Rectal smooth muscle tissue (tissue), 1 donor: ENCODE measurements around the gene ELK3.
A peak's percentile ranks its signal among the peaks of the same experiment; 100 is the strongest.

Source experiments
- H3K27ac ChIP-seq: one replicate; pipeline ENCODE4 v1.7.0; 2013; ENCODE audit warnings: low read depth, low read length, inconsistent platforms
- H3K27me3 ChIP-seq: one replicate; pipeline ENCODE4 v1.7.0; 2013; ENCODE audit warnings: low read length; ENCODE audit not compliant: control insufficient read depth, insufficient read depth
- H3K36me3 ChIP-seq: one replicate; pipeline ENCODE4 v1.7.0; 2013; ENCODE audit warnings: low read length; ENCODE audit not compliant: control insufficient read depth, insufficient read depth
- H3K4me1 ChIP-seq: one replicate; pipeline ENCODE4 v1.7.0; 2013; ENCODE audit warnings: low read length; ENCODE audit not compliant: control insufficient read depth, insufficient read depth
- H3K4me3 ChIP-seq: one replicate; pipeline ENCODE4 v1.7.0; 2013; ENCODE audit warnings: low read length
- H3K9ac ChIP-seq: one replicate; pipeline ENCODE4 v1.7.0; 2013; ENCODE audit warnings: low read length

The ELK3 gene

GRCh38 chr12:96233939-96234461 lies 39.8 kb downstream of the ELK3 start:
- Histone ChIP-seq H3K36me3 (no peaks in the 10 kb centered on the region), H3K27me3 (no peaks in the 10 kb centered on the region), H3K27ac (peak overlapping the region; percentile 99), H3K4me1 (peaks cover 57% of the 10 kb centered on the region), H3K4me3 (no peak overlapping the region), H3K9ac (no peak overlapping the region)

DNA sequence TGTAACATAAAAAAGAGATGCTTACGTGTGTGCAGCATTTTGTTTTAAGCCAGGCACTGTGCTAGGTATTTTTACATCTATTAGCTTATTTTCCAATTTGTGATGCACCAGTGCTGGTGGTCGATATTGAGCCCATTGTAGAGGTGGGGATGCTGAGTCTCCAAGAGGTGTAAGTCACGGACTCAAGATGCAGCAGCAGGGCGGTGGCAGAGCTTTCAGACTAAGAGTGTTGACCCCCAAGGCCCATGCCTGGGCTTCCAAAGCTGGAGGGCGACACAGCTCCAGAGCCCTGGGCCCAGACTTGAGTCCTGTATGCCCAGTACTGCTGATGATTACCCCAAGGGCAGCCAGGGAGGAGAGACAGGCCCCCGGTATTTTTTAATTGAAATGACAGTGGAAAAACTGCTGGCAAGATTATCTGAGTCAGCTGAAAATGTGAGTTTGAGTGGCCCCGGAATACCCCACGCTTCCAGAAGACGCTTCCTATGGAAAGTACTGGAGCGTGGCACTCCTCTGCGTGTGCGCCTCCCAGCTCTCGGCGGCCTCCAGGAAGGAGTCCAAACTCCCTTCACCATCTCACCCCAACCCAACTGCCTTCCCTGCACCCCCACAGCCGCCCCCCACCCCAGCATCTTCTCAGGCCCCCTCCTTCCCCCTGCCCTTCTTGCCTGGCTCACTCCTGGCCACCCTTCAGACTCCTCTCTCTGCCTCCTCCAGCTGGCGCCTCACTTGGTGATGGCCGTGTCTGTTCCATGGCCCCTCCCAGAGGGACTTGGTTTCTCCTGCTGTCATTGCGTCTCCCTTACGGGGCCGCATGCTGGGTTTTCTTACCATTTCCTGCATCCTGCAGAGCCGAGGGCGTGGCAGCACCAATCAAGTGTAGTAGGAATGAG lies 40.7 kb downstream of the ELK3 start:
- no peaks in the 10 kb centered on the region for H3K36me3 ChIP-seq
- H3K4me3 ChIP-seq, result no peak overlapping the region
- no peak overlapping the region for H3K9ac ChIP-seq
- H3K27ac ChIP-seq, result peak overlapping the region; percentile 94
- no peaks in the 10 kb centered on the region for H3K27me3 ChIP-seq
- H3K4me1 ChIP-seq, result peaks cover 65% of the 10 kb centered on the region

- H3K4me3 ChIP-seq, result no peak overlapping the region
- peaks cover 71% of the 10 kb centered on the region for H3K4me1 ChIP-seq
These were observed 41.3 kb downstream of the ELK3 start for GRCh38 chr12:96235484-96235826.

DNA sequence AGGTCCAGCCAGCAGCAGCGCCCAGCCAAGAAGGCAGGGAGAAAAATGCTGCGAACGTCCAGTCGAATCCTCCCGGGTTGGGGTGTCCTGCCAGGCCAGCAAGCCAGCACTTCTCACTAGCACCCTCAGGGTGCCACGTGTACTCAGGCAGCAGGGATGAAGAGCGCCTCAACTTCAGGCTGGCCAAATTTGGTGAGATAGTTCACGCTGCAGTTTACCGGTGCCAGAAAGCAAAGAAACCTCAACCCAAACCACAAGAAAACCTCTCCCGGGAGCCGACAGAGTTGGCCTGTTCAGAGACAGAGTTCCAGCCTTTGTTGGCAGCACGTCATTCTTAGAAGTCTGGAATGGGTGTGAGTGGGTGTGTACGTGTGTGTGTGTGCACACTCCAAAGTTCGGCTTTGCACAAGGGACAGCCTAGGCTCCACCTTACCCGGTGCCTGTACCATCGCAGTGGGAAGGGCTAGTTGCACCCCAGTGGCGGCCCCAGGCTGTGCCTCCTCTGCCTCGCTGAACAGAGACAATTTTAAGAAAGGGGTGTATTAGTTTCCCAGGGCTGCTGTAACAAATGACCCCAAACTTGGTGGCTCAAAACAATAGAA lies 42.1 kb downstream of the ELK3 start:
- Histone ChIP-seq H3K9ac (no peak overlapping the region), H3K27me3 (no peaks in the 10 kb centered on the region), H3K36me3 (no peaks in the 10 kb centered on the region), H3K27ac (peak overlapping the region; percentile 94), H3K4me1 (peaks cover 79% of the 10 kb centered on the region), H3K4me3 (no peak overlapping the region)

More at GRCh38 chr12:96235484-96235826, 41.3 kb downstream of the ELK3 start:
- no peaks in the 10 kb centered on the region for H3K27me3 ChIP-seq
- no peak overlapping the region for H3K9ac ChIP-seq
- peak overlapping the region; percentile 94 for H3K27ac ChIP-seq
- H3K36me3 ChIP-seq, result no peaks in the 10 kb centered on the region

- Histone ChIP-seq H3K4me1 (peaks cover 85% of the 10 kb centered on the region), H3K4me3 (no peak overlapping the region), H3K9ac (no peak overlapping the region), H3K27me3 (no peaks in the 10 kb centered on the region), H3K27ac (peak overlapping the region; percentile 94), H3K36me3 (no peaks in the 10 kb centered on the region)
These were observed 42.9 kb downstream of the ELK3 start for GRCh38 chr12:96237035-96237434.

DNA sequence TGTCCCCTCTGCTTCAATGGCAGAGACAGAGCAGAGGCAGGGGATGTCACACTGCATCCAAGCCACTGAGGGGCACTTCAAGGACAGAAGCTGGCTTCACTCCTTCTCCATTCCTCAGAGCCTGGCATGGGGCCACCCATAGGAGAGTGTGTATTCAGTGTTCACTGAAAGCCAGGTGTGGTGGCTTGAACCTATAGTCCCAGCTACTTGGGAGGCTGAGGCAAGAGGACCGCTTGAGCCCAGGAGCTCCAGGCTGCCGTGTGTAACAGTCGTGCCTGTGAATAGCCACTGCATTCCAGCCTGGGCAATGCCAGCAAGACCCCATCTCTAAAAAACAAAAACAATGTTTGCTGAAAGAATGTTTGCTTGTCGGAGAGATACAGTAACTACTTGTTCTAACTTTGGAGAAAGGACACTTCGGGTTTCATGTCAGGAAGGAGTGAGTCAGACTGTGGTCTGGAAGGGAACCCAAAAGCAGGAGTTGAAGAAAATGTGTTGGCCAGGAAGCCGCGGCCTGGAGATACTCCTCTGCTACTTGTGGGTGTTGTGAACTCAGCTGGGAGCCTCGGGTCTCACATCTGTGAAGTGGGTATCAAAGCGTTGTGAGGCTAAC lies 43.4 kb downstream of the ELK3 start:
- Histone ChIP-seq H3K4me1 (peaks cover 90% of the 10 kb centered on the region), H3K27me3 (no peaks in the 10 kb centered on the region), H3K4me3 (no peak overlapping the region), H3K9ac (no peak overlapping the region), H3K27ac (peak overlapping the region; percentile 94), H3K36me3 (peaks cover under 1% of the 10 kb centered on the region)

GRCh38 chr12:96238336-96239047 lies 44.3 kb downstream of the ELK3 start:
- peak overlapping the region; percentile 94 for H3K27ac ChIP-seq
- peak overlapping the region; percentile 10 for H3K4me3 ChIP-seq
- H3K27me3 ChIP-seq, result no peaks in the 10 kb centered on the region
- peaks cover 3% of the 10 kb centered on the region for H3K36me3 ChIP-seq
- no peak overlapping the region for H3K9ac ChIP-seq
- peaks cover 88% of the 10 kb centered on the region for H3K4me1 ChIP-seq

- H3K9ac ChIP-seq, result peak overlapping the region; percentile 6
- H3K4me3 ChIP-seq, result peak overlapping the region; percentile 49
- H3K27me3 ChIP-seq, result no peaks in the 10 kb centered on the region
- H3K4me1 ChIP-seq, result peaks cover 75% of the 10 kb centered on the region
- peaks cover 3% of the 10 kb centered on the region for H3K36me3 ChIP-seq
- H3K27ac ChIP-seq, result peak overlapping the region; percentile 88
These were observed 45.8 kb downstream of the ELK3 start for GRCh38 chr12:96239711-96240635.

- H3K9ac ChIP-seq, result peak overlapping the region; percentile 6
- H3K36me3 ChIP-seq, result peaks cover 3% of the 10 kb centered on the region
- H3K27ac ChIP-seq, result peak overlapping the region; percentile 88
- H3K27me3 ChIP-seq, result no peaks in the 10 kb centered on the region
- H3K4me1 ChIP-seq, result peaks cover 70% of the 10 kb centered on the region
- H3K4me3 ChIP-seq, result no peak overlapping the region
These were observed 46.5 kb downstream of the ELK3 start for GRCh38 chr12:96240656-96241055.

DNA sequence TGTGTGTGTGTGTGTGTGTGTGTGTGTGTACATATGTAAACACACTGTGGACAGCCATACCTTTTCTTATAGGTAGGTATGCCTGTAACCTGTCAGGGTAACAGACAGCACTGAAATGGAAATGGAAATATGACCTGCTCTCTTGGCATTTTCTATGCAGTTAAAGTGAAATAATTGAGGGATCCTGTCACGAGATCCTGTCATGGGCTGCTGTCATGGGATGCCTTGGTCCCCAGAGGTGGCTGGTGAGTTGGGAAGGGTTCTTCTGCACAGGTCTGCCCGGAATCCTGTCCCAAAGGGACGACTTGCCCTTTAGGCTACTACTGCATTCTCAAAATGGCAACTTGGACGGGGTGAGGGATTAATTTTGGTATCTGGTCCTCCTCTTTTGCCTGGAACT lies 47.3 kb downstream of the ELK3 start:
- H3K27me3 ChIP-seq, result no peaks in the 10 kb centered on the region
- no peak overlapping the region for H3K9ac ChIP-seq
- H3K4me3 ChIP-seq, result no peak overlapping the region
- H3K27ac ChIP-seq, result peak overlapping the region; percentile 88
- peaks cover 63% of the 10 kb centered on the region for H3K4me1 ChIP-seq
- peaks cover 3% of the 10 kb centered on the region for H3K36me3 ChIP-seq

DNA sequence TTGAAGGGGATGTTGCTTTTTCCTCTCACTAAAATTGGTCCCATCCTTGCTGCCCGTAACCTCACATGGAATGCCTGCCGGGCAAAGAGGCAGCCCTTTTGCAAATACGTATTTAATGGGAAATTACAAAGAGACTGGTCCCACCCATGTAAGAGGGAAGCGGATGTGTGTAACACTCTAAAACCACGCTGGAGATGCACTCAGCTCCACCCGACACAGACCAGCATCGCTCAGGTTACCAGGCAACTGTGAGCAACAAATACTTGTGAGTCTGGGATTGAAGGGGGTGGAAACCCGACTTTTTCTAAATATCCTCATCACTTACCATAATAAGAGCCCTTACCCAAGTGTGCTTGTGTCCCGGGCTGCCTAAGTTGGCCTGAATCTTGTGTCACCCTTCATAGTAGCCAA lies 47.7 kb downstream of the ELK3 start:
- Histone ChIP-seq H3K9ac (no peak overlapping the region), H3K4me3 (peak overlapping the region; percentile 9), H3K36me3 (peaks cover 3% of the 10 kb centered on the region)

More for the DNA sequence above, 47.7 kb downstream of the ELK3 start:
- no peaks in the 10 kb centered on the region for H3K27me3 ChIP-seq
- peak overlapping the region; percentile 88 for H3K27ac ChIP-seq
- peaks cover 59% of the 10 kb centered on the region for H3K4me1 ChIP-seq
